ENCODE measurements around the gene ZNF280A.
"Not testable (repeated sequence)": the region's sequence is repeated elsewhere in the genome, so short reads cannot be mapped to it uniquely, and the experiment has no call there.

ZNF280A gene

GRCh38 chr22:22538226-22538989, 18.3 kb upstream of the ZNF280A start:
- DNase-seq (ENCODE audit: low read depth in 2 of 2), result no peak

GRCh38 chr22:22536916-22537315, 16.8 kb upstream of the ZNF280A start:
- no peak for DNase-seq (ENCODE audit: low read depth in 2 of 2)

- DNase-seq (ENCODE audit: low read depth in 2 of 2), result no peak
These were observed 16.4 kb upstream of the ZNF280A start for GRCh38 chr22:22536515-22536914.

- no peak for DNase-seq (ENCODE audit: low read depth in 2 of 2)
These were observed 15.6 kb upstream of the ZNF280A start for GRCh38 chr22:22535662-22536061.

GRCh38 chr22:22534604-22535415, 14.7 kb upstream of the ZNF280A start:
- DNase-seq (ENCODE audit: low read depth in 2 of 2), result no peak

- no peak for DNase-seq (ENCODE audit: low read depth in 2 of 2)
These were observed 13.8 kb upstream of the ZNF280A start for GRCh38 chr22:22533863-22534262.

GRCh38 chr22:22533417-22533816, 13.3 kb upstream of the ZNF280A start:
- DNase-seq (ENCODE audit: low read depth in 2 of 2), result no peak

GRCh38 chr22:22532547-22533071, 12.5 kb upstream of the ZNF280A start:
- not testable (repeated sequence) for DNase-seq (ENCODE audit: low read depth in 2 of 2)

GRCh38 chr22:22531770-22532546, 11.9 kb upstream of the ZNF280A start:
- no peak for DNase-seq (ENCODE audit: low read depth in 2 of 2)

- DNase-seq (ENCODE audit: low read depth in 2 of 2), result no peak
These were observed 8.7 kb upstream of the ZNF280A start for GRCh38 chr22:22528780-22529179.

GRCh38 chr22:22527312-22527711, 7.2 kb upstream of the ZNF280A start:
- no peak for DNase-seq (ENCODE audit: low read depth in 2 of 2)

- DNase-seq (ENCODE audit: low read depth in 2 of 2), result no peak
These were observed 6.2 kb upstream of the ZNF280A start for GRCh38 chr22:22526125-22526912.

- no peak for DNase-seq (ENCODE audit: low read depth in 2 of 2)
These were observed 3.4 kb upstream of the ZNF280A start for GRCh38 chr22:22523494-22523893.

GRCh38 chr22:22521631-22522030, 1.6 kb upstream of the ZNF280A start:
- no peak for DNase-seq (ENCODE audit: low read depth in 2 of 2)

- DNase-seq (ENCODE audit: low read depth in 2 of 2), result no peak
These were observed 865 bp upstream of the ZNF280A start for GRCh38 chr22:22520667-22521602.

- no peak for DNase-seq (ENCODE audit: low read depth in 2 of 2)
These were observed 479 bp downstream of the ZNF280A start for GRCh38 chr22:22519591-22519990.

GRCh38 chr22:22516992-22517391, 3.1 kb downstream of the ZNF280A start:
- DNase-seq (ENCODE audit: low read depth in 2 of 2), result no peak

GRCh38 chr22:22515890-22516289, 4.2 kb downstream of the ZNF280A start:
- DNase-seq (ENCODE audit: low read depth in 2 of 2), result no peak

GRCh38 chr22:22514431-22514830, 5.6 kb downstream of the ZNF280A start:
- not testable (repeated sequence) for DNase-seq (ENCODE audit: low read depth in 2 of 2)

GRCh38 chr22:22513619-22514018, 6.5 kb downstream of the ZNF280A start:
- no peak for DNase-seq (ENCODE audit: low read depth in 2 of 2)

Measured in stimulated activated CD4-positive, alpha-beta T cell treated with anti-CD3 and anti-CD28 coated beads, Interleukin-12 subunit alpha, Interleukin-12 subunit beta, amount 100 ng/mL, for 24 hours (primary cell).